NCI-H2196 (cell line): ENCODE measurements around the gene LRFN4.

ENCODE experiments used
- DNase-seq: peaks from one replicate; lab custom pipeline; 2025; ENCODE audit not compliant: unreplicated experiment; lab: John Stamatoyannopoulos, UW

Gene LRFN4

GRCh38 chr11:66870131-66870530, 13.3 kb downstream of the LRFN4 start:
- no peak for DNase-seq

- no peak for DNase-seq
Observed at GRCh38 chr11:66870616-66871520, 14.0 kb downstream of the LRFN4 start.

GRCh38 chr11:66871521-66871901, 14.6 kb downstream of the LRFN4 start:
- DNase-seq, result no peak

GRCh38 chr11:66874232-66874631, 17.4 kb downstream of the LRFN4 start:
- no peak for DNase-seq

- no peak for DNase-seq
Observed at GRCh38 chr11:66875378-66875777, 18.5 kb downstream of the LRFN4 start.

- no peak for DNase-seq
Observed at GRCh38 chr11:66877588-66878385, 20.9 kb downstream of the LRFN4 start.

GRCh38 chr11:66878474-66878873, 21.6 kb downstream of the LRFN4 start:
- no peak for DNase-seq

GRCh38 chr11:66879000-66879399, 22.1 kb downstream of the LRFN4 start:
- DNase-seq, result no peak

GRCh38 chr11:66879583-66879982, 22.7 kb downstream of the LRFN4 start:
- no peak for DNase-seq

- no peak for DNase-seq
Observed at GRCh38 chr11:66879999-66880398, 23.1 kb downstream of the LRFN4 start.

- DNase-seq, result peak; percentile 76
Observed at GRCh38 chr11:66880496-66881450, 23.9 kb downstream of the LRFN4 start.

- no peak for DNase-seq
Observed at GRCh38 chr11:66881451-66881835, 24.6 kb downstream of the LRFN4 start.

GRCh38 chr11:66881927-66882452, 25.1 kb downstream of the LRFN4 start:
- DNase-seq, result no peak

GRCh38 chr11:66882561-66883015, 25.7 kb downstream of the LRFN4 start:
- peak; percentile 73 for DNase-seq

- DNase-seq, result peak; percentile 82
Observed at GRCh38 chr11:66883016-66883965, 26.4 kb downstream of the LRFN4 start.

- no peak for DNase-seq
Observed at GRCh38 chr11:66884443-66884842, 27.6 kb downstream of the LRFN4 start.

GRCh38 chr11:66885469-66885868, 28.6 kb downstream of the LRFN4 start:
- no peak for DNase-seq

- DNase-seq, result no peak
Observed at GRCh38 chr11:66885950-66886440, 29.1 kb downstream of the LRFN4 start.

- DNase-seq, result no peak
Observed at GRCh38 chr11:66886671-66887221, 29.9 kb downstream of the LRFN4 start.
